Measurements from ENCODE around the gene COX7A2L. TPM values are rescaled to one million over a fixed set of nuclear protein-coding genes. Genes with fewer than 3 reads are reported as not detected.

Gene COX7A2L
- total RNA-seq, 1 donor, result 237 TPM

DNA sequence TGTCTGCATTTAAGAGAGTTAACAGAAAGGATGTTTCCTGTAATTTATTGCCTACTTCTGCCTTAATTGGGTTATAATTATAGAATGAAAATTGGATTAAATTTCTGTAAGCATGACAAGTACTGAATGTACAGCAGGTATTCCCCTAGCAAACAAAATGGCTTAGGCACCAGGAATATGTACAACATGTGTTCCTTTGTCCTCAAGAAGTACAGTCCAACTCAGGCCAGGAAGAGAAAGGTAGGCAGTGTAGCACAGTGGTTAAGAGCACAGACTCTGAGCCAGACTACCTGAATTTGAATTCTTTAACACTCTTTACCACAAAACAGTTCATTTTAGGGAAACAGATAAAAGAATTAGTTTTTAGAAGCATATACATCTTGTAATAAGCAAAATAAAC, 43.1 kb downstream of the COX7A2L start:
- no peaks in the 10 kb centered on the region for H3K79me2 ChIP-seq (ENCODE audit: insufficient read depth, low read length)
- H3K4me1 ChIP-seq (ENCODE audit: insufficient read depth, low read length), result peaks cover 21% of the 10 kb centered on the region
- no peaks in the 10 kb centered on the region for H3K9me3 ChIP-seq (ENCODE audit: low read depth, low read length)
- H3K27ac ChIP-seq (ENCODE audit: low read depth, low read length), result no peak overlapping the region
- no peaks in the 10 kb centered on the region for H3K27me3 ChIP-seq (ENCODE audit: insufficient read depth, low read length)
- no peak overlapping the region for H2AFZ ChIP-seq (ENCODE audit: low read length)
- no peak overlapping the region for H3K4me3 ChIP-seq (ENCODE audit: insufficient read depth, low read length)
- no peak overlapping the region for H3K4me2 ChIP-seq (ENCODE audit: insufficient read depth, low read length)
- TF ChIP-seq, protein P1, sequence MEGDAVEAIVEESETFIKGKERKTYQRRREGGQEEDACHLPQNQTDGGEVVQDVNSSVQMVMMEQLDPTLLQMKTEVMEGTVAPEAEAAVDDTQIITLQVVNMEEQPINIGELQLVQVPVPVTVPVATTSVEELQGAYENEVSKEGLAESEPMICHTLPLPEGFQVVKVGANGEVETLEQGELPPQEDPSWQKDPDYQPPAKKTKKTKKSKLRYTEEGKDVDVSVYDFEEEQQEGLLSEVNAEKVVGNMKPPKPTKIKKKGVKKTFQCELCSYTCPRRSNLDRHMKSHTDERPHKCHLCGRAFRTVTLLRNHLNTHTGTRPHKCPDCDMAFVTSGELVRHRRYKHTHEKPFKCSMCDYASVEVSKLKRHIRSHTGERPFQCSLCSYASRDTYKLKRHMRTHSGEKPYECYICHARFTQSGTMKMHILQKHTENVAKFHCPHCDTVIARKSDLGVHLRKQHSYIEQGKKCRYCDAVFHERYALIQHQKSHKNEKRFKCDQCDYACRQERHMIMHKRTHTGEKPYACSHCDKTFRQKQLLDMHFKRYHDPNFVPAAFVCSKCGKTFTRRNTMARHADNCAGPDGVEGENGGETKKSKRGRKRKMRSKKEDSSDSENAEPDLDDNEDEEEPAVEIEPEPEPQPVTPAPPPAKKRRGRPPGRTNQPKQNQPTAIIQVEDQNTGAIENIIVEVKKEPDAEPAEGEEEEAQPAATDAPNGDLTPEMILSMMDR (IDR thresholded peaks at IDR 0.05; ENCODE audit: extremely low read depth, low read depth, low read length), result no peak
- DNase-seq (ENCODE audit: insufficient read length, low spot score, missing footprints), result no peak
- no peaks in the 10 kb centered on the region for H4K20me1 ChIP-seq (ENCODE audit: insufficient read depth, low read length)
- peaks cover 29% of the 10 kb centered on the region for H3K36me3 ChIP-seq (ENCODE audit: insufficient read depth, low read length)

DNA sequence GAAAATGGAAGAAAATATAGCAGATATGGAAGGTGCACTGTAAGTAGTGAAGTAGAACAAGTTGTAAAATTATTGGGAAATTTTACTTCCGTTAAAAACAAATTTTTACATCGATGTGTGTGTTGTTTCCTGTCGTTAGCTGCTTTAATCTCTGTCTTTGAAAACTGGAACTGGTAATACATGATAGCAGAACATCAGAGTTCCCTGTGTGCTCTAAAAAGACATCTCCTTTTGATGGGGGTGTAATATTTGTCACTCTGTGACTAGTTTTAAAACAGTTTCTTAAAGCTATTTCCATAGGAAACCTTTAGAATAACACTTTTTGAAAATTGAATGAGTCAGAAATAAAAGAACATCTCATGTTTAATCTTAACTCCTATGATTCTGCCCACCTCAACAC, 43.5 kb downstream of the COX7A2L start:
- no peaks in the 10 kb centered on the region for H3K27me3 ChIP-seq (ENCODE audit: insufficient read depth, low read length)
- H2AFZ ChIP-seq (ENCODE audit: low read length), result no peak overlapping the region
- H3K36me3 ChIP-seq (ENCODE audit: insufficient read depth, low read length), result peaks cover 29% of the 10 kb centered on the region
- DNase-seq (ENCODE audit: insufficient read length, low spot score, missing footprints), result no peak
- no peak overlapping the region for H3K4me2 ChIP-seq (ENCODE audit: insufficient read depth, low read length)
- no peak overlapping the region for H3K27ac ChIP-seq (ENCODE audit: low read depth, low read length)
- H3K4me1 ChIP-seq (ENCODE audit: insufficient read depth, low read length), result peaks cover 21% of the 10 kb centered on the region
- H3K79me2 ChIP-seq (ENCODE audit: insufficient read depth, low read length), result no peaks in the 10 kb centered on the region
- no peak overlapping the region for H3K4me3 ChIP-seq (ENCODE audit: insufficient read depth, low read length)
- H4K20me1 ChIP-seq (ENCODE audit: insufficient read depth, low read length), result no peaks in the 10 kb centered on the region
- H3K9me3 ChIP-seq (ENCODE audit: low read depth, low read length), result no peaks in the 10 kb centered on the region
- TF ChIP-seq, protein P1 (IDR thresholded peaks at IDR 0.05; ENCODE audit: extremely low read depth, low read depth, low read length), result no peak

DNA sequence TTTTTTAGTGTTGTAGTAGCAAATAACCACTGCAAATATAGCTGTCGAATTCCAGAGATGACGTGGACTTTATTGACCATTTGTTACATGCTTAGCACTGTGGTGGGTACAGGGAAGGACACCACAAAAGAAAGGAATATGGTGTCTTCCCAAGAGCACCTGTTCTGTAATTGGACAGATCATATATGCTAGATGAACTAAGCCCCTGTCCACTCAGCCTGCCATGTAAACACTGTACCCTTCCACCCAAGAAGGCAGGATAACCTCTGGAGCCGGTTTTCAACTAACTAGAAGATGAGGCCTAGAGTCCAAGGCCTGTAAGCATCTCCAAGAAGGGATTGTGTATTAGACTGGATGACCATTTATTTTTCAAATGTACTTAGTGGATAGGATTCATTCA, 44.1 kb downstream of the COX7A2L start:
- Histone ChIP-seq H3K4me2 (ENCODE audit: insufficient read depth, low read length) (no peak overlapping the region), H3K4me1 (ENCODE audit: insufficient read depth, low read length) (peaks cover 21% of the 10 kb centered on the region), H3K27me3 (ENCODE audit: insufficient read depth, low read length) (no peaks in the 10 kb centered on the region), H3K9me3 (ENCODE audit: low read depth, low read length) (no peaks in the 10 kb centered on the region), H3K79me2 (ENCODE audit: insufficient read depth, low read length) (no peaks in the 10 kb centered on the region), H3K27ac (ENCODE audit: low read depth, low read length) (no peak overlapping the region), H3K36me3 (ENCODE audit: insufficient read depth, low read length) (peaks cover 29% of the 10 kb centered on the region), H3K4me3 (ENCODE audit: insufficient read depth, low read length) (no peak overlapping the region), H2AFZ (ENCODE audit: low read length) (no peak overlapping the region), H4K20me1 (ENCODE audit: insufficient read depth, low read length) (no peaks in the 10 kb centered on the region)
- no peak for DNase-seq (ENCODE audit: insufficient read length, low spot score, missing footprints)
- TF ChIP-seq, protein P1 (IDR thresholded peaks at IDR 0.05; ENCODE audit: extremely low read depth, low read depth, low read length), result no peak

DNA sequence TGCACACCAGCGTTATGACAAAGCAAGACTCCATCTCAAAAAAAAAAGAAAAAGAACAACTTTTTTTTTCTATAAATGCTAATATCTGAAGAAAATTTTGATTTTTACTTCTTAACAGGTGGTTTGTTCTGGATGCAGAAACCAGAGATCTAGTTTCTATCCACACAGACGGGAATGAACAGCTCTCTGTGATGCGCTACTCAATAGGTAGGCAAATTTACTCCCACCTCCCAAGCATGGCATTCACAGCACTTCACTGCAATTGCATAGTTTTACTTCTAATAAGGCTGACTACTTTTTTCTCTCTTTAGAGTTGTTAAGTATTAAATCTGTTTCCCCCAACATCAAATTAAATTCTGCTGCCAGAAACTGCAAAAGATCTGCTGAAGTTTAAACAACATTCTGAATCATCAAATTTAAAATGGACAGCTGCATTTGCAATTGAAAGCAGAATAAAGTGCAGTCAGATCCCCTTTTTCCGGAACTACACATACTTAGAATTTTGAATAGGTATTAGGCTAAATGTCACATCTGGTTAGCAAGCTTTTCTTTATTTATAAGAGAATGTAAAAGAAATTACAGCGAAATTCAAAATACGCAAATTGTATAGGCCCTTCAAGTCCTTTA, 45.1 kb downstream of the COX7A2L start:
- DNase-seq (ENCODE audit: insufficient read length, low spot score, missing footprints), result no peak
- Histone ChIP-seq H2AFZ (ENCODE audit: low read length) (no peak overlapping the region), H3K79me2 (ENCODE audit: insufficient read depth, low read length) (no peaks in the 10 kb centered on the region), H3K4me1 (ENCODE audit: insufficient read depth, low read length) (peaks cover 21% of the 10 kb centered on the region), H4K20me1 (ENCODE audit: insufficient read depth, low read length) (no peaks in the 10 kb centered on the region), H3K9me3 (ENCODE audit: low read depth, low read length) (no peaks in the 10 kb centered on the region), H3K36me3 (ENCODE audit: insufficient read depth, low read length) (peaks cover 29% of the 10 kb centered on the region), H3K4me2 (ENCODE audit: insufficient read depth, low read length) (no peak overlapping the region), H3K27ac (ENCODE audit: low read depth, low read length) (peak overlapping the region; percentile 87), H3K27me3 (ENCODE audit: insufficient read depth, low read length) (no peaks in the 10 kb centered on the region), H3K4me3 (ENCODE audit: insufficient read depth, low read length) (no peak overlapping the region)
- TF ChIP-seq, protein P1 (IDR thresholded peaks at IDR 0.05; ENCODE audit: extremely low read depth, low read depth, low read length), result no peak
